HepG2 (cell line): ENCODE results near the gene MAB21L4. TPM values are rescaled to one million over a fixed set of nuclear protein-coding genes. Genes with fewer than 3 reads are reported as not detected.

Experiments
- CEBPG ChIP-seq: IDR thresholded peaks from 2 replicates; pipeline ENCODE4 v1.6.1; 2016
- EP300 ChIP-seq, 3 experiments: sonication (generic) in 1 of 3; formaldehyde crosslinking in 1 of 3; IDR thresholded peaks; 2 replicates each; pipeline versions ENCODE4 v1.5.1 to v1.6.1; 2011 to 2020; ENCODE audit warnings: low read depth in 2 of 3, low read length in 2 of 3, borderline replicate concordance in 1 of 3, improper control_type of control experiment in 1 of 3, mild to moderate bottlenecking in 1 of 3, missing genetic modification reagents in 1 of 3, moderate library complexity in 1 of 3
- MEF2D ChIP-seq: sonication (generic); formaldehyde crosslinking; IDR thresholded peaks from 2 replicates; pipeline ENCODE4 v1.5.1; 2020; ENCODE audit warnings: mild to moderate bottlenecking, missing genetic modification reagents
- MLLT10 ChIP-seq: sonication (generic); formaldehyde crosslinking; IDR thresholded peaks from 2 replicates; pipeline ENCODE4 v1.4.0; 2020; ENCODE audit warnings: missing genetic modification reagents
- NCOR1 ChIP-seq: fragments of 200-600 bp; sonication (generic); IDR thresholded peaks from 2 replicates; pipeline ENCODE4 v1.7.0; 2017; ENCODE audit warnings: antibody characterized with exemption, low read length, borderline replicate concordance
- NR2F2 ChIP-seq: IDR thresholded peaks from 2 replicates; pipeline ENCODE4 v1.6.1; 2012; ENCODE audit warnings: low read depth, inconsistent platforms, borderline replicate concordance
- PRMT3 ChIP-seq: sonication (generic); formaldehyde crosslinking; IDR thresholded peaks from 2 replicates; pipeline ENCODE4 v1.8.1; 2022; ENCODE audit warnings: low read depth, mild to moderate bottlenecking, moderate library complexity, missing genetic modification reagents, borderline replicate concordance
- TAF15 ChIP-seq: fragments of 200-400 bp; formaldehyde crosslinking; IDR thresholded peaks from one replicate; pipeline ENCODE4 v1.6.1; 2018; ENCODE audit warnings: mild to moderate bottlenecking, low read depth, low read length; ENCODE audit not compliant: poor library complexity, severe bottlenecking
- TSC22D2 ChIP-seq: sonication (generic); formaldehyde crosslinking; IDR thresholded peaks from 2 replicates; pipeline ENCODE4 v1.5.1; 2020; ENCODE audit warnings: missing genetic modification reagents, mild to moderate bottlenecking, borderline replicate concordance
- ZBTB1 ChIP-seq: sonication (generic); formaldehyde crosslinking; IDR thresholded peaks from 2 replicates; pipeline ENCODE4 v1.4.0; 2020; ENCODE audit warnings: missing genetic modification reagents, borderline replicate concordance
- ZFP41 ChIP-seq: sonication (generic); formaldehyde crosslinking; IDR thresholded peaks from 2 replicates; pipeline ENCODE4 v1.4.0; 2020; ENCODE audit warnings: mild to moderate bottlenecking, missing genetic modification reagents, borderline replicate concordance
- ZNF292 ChIP-seq: sonication (generic); formaldehyde crosslinking; IDR thresholded peaks from 2 replicates; pipeline ENCODE4 v1.8.1; 2022; ENCODE audit warnings: mild to moderate bottlenecking, low read depth, missing genetic modification reagents, borderline replicate concordance
- ZNF343 ChIP-seq: sonication (generic); formaldehyde crosslinking; IDR thresholded peaks from 2 replicates; pipeline ENCODE4 v1.4.0; 2020; ENCODE audit warnings: mild to moderate bottlenecking, missing genetic modification reagents
- ZNF607 ChIP-seq: sonication (generic); formaldehyde crosslinking; IDR thresholded peaks from 2 replicates; pipeline ENCODE4 v1.5.1; 2020; ENCODE audit warnings: missing genetic modification reagents, mild to moderate bottlenecking, borderline replicate concordance
- polyA plus RNA-seq, 8 experiments: library from polyadenylated mRNA; depleted of rRNA in 3 of 8; stranded (reverse) in 7 of 8; unstranded in 1 of 8; fragments of >200 nt; fragmentation: Illumina TruSeq in 4 of 8; extraction: Trizol in 4 of 8; gene quantifications; 2 replicates each; pipeline versions ENCODE4 v1.2.1 to v1.2.3, GENCODE V29; 2011 to 2016; ENCODE audit warnings: low read depth in 4 of 8, missing spikeins in 1 of 8, mixed read lengths in 1 of 8; ENCODE audit not compliant: insufficient read depth in 1 of 8
- total RNA-seq, 5 experiments: library from RNA; depleted of rRNA; stranded (reverse); fragments of >200 nt; fragmentation: Illumina TruSeq; extraction: Trizol; gene quantifications; 2 replicates each; pipeline ENCODE4 v1.2.3, GENCODE V29; 2016; ENCODE audit warnings: low read depth in 1 of 5
- TF ChIP-seq, protein P1 (sequence below): sonication (generic); formaldehyde crosslinking; IDR thresholded peaks from 2 replicates; pipeline ENCODE4 v1.9.0; 2022; ENCODE audit warnings: low read depth, missing genetic modification reagents
- TF ChIP-seq, protein P2 (sequence below): sonication (generic); formaldehyde crosslinking; IDR thresholded peaks from 2 replicates; pipeline ENCODE4 v1.9.0; 2021; ENCODE audit warnings: mild to moderate bottlenecking, missing genetic modification reagents
- TF ChIP-seq, protein P3 (sequence below): sonication (generic); formaldehyde crosslinking; IDR thresholded peaks from 2 replicates; pipeline ENCODE4 v1.5.0; 2020; ENCODE audit warnings: mild to moderate bottlenecking, missing genetic modification reagents

The MAB21L4 gene
- total and polyA plus RNA-seq, 2 of the 13 experiments (the other 11 are each of a cell fraction or from before 2014, with no cell fraction given), result 3.0 to 14.0 TPM

DNA sequence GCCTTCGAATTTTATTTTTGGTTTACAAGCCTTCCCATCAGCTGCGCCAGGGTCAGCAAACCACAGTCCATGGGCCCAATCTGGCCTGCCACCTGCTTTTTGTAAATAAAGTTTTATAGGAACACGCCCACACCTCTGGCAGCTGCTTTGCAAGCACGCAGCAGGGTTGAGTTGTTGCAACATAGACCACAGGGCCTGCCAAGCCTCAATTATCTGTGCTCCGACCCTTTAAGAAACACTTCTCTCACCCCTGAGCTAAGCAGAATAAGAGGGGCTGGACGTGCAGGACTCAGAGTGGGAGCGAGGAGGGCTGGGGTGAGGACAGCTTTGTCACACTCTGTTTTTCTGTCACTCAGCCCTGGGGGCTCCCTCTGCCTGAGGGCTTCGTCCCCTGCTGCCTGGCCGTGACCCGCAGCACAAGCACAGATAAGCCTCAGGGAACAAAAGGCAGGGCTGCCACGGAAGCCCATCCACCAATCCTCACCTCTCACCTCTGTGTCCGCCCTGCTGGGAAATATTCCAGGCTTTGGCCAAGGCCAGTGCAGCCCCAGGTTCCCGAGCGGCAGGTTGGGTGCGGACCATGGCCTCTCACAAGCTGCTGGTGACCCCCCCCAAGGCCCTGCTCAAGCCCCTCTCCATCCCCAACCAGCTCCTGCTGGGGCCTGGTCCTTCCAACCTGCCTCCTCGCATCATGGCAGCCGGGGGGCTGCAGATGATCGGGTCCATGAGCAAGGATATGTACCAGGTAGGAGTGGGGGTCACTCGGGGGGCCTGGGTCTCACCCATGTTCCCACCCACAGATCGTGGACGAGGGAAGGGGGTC lies 27.5 kb downstream of the MAB21L4 start, which contains the start of gene AGXT (continued):
- TF ChIP-seq, protein P1, sequence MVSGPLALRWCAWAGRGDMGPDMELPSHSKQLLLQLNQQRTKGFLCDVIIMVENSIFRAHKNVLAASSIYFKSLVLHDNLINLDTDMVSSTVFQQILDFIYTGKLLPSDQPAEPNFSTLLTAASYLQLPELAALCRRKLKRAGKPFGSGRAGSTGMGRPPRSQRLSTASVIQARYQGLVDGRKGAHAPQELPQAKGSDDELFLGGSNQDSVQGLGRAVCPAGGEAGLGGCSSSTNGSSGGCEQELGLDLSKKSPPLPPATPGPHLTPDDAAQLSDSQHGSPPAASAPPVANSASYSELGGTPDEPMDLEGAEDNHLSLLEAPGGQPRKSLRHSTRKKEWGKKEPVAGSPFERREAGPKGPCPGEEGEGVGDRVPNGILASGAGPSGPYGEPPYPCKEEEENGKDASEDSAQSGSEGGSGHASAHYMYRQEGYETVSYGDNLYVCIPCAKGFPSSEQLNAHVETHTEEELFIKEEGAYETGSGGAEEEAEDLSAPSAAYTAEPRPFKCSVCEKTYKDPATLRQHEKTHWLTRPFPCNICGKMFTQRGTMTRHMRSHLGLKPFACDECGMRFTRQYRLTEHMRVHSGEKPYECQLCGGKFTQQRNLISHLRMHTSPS, result peak; percentile 87
- TF ChIP-seq MLLT10 (CRISPR knock-in tag) (0 out of 2 replicates have a peak, but pooled peaks have one; percentile 40), ZNF607 (CRISPR knock-in tag) (peak; percentile 98), ZBTB1 (CRISPR knock-in tag) (no peak), ZNF292 (CRISPR knock-in tag) (peak; percentile 92; the same call in 1 of the 2 replicates), PRMT3 (CRISPR knock-in tag) (no peak), MEF2D (peak; percentile 86), ZNF343 (CRISPR knock-in tag) (peak; percentile 68; the same call in 1 of the 2 replicates), ZFP41 (CRISPR knock-in tag) (peak; percentile 37; the same call in 1 of the 2 replicates), TSC22D2 (CRISPR knock-in tag) (peak; percentile 65; the same call in 1 of the 2 replicates), TAF15 (no peak), NR2F2 (no peak; the same call in 1 of the 2 replicates), EP300 (IDR thresholded peaks at IDR 0.05; ENCODE audit: low read depth in 2 of 2, low read length in 2 of 2) (0 out of 4 replicates have a peak, but pooled peaks of 1 of the 2 experiments have one; percentile 14), EP300 (CRISPR knock-in tag; IDR thresholded peaks at IDR 0.05; ENCODE audit: borderline replicate concordance) (peak; percentile 30), CEBPG (peak; percentile 90), NCOR1 (no peak)
- TF ChIP-seq, protein P2, sequence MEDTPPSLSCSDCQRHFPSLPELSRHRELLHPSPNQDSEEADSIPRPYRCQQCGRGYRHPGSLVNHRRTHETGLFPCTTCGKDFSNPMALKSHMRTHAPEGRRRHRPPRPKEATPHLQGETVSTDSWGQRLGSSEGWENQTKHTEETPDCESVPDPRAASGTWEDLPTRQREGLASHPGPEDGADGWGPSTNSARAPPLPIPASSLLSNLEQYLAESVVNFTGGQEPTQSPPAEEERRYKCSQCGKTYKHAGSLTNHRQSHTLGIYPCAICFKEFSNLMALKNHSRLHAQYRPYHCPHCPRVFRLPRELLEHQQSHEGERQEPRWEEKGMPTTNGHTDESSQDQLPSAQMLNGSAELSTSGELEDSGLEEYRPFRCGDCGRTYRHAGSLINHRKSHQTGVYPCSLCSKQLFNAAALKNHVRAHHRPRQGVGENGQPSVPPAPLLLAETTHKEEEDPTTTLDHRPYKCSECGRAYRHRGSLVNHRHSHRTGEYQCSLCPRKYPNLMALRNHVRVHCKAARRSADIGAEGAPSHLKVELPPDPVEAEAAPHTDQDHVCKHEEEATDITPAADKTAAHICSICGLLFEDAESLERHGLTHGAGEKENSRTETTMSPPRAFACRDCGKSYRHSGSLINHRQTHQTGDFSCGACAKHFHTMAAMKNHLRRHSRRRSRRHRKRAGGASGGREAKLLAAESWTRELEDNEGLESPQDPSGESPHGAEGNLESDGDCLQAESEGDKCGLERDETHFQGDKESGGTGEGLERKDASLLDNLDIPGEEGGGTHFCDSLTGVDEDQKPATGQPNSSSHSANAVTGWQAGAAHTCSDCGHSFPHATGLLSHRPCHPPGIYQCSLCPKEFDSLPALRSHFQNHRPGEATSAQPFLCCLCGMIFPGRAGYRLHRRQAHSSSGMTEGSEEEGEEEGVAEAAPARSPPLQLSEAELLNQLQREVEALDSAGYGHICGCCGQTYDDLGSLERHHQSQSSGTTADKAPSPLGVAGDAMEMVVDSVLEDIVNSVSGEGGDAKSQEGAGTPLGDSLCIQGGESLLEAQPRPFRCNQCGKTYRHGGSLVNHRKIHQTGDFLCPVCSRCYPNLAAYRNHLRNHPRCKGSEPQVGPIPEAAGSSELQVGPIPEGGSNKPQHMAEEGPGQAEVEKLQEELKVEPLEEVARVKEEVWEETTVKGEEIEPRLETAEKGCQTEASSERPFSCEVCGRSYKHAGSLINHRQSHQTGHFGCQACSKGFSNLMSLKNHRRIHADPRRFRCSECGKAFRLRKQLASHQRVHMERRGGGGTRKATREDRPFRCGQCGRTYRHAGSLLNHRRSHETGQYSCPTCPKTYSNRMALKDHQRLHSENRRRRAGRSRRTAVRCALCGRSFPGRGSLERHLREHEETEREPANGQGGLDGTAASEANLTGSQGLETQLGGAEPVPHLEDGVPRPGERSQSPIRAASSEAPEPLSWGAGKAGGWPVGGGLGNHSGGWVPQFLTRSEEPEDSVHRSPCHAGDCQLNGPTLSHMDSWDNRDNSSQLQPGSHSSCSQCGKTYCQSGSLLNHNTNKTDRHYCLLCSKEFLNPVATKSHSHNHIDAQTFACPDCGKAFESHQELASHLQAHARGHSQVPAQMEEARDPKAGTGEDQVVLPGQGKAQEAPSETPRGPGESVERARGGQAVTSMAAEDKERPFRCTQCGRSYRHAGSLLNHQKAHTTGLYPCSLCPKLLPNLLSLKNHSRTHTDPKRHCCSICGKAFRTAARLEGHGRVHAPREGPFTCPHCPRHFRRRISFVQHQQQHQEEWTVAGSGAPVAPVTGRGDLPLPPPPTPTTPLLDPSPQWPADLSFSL (CRISPR knock-in tag), result no peak
- TF ChIP-seq, protein P3, sequence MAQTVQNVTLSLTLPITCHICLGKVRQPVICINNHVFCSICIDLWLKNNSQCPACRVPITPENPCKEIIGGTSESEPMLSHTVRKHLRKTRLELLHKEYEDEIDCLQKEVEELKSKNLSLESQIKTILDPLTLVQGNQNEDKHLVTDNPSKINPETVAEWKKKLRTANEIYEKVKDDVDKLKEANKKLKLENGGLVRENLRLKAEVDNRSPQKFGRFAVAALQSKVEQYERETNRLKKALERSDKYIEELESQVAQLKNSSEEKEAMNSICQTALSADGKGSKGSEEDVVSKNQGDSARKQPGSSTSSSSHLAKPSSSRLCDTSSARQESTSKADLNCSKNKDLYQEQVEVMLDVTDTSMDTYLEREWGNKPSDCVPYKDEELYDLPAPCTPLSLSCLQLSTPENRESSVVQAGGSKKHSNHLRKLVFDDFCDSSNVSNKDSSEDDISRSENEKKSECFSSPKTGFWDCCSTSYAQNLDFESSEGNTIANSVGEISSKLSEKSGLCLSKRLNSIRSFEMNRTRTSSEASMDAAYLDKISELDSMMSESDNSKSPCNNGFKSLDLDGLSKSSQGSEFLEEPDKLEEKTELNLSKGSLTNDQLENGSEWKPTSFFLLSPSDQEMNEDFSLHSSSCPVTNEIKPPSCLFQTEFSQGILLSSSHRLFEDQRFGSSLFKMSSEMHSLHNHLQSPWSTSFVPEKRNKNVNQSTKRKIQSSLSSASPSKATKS (CRISPR knock-in tag), result peak; percentile 78; the same call in 1 of the 2 replicates
